GM12878 (cell line): ENCODE data around the gene DENND10. TPM values are rescaled to one million over a fixed set of nuclear protein-coding genes. Genes with fewer than 3 reads are reported as not detected.
A peak's percentile ranks its signal among the peaks of the same experiment; 100 is the strongest.

Experiments used
- ATAC-seq: fragments of 200-7000 bp; cut with Tn5 transposase; 3 replicates; pipeline ENCODE4 v1.9.1; 2020; ENCODE audit warnings: mild to moderate bottlenecking, moderate library complexity
- BruUV-seq: library from RNA; stranded (reverse); fragments of 400-500 nt; replicated peaks from 2 replicates; lab custom pipeline; 2021; lab: Mats Ljungman, UMichigan
- CTCF ChIA-PET: fragments of 300-600 bp; sonication (Branson Sonifier 250); formaldehyde crosslinking; extraction: SDS; loops from one replicate; lab custom pipeline; 2021; ENCODE audit warnings: inconsistent platforms; lab: Yijun Ruan, JAX
- POLR2A ChIA-PET: fragments of 350-600 bp; formaldehyde crosslinking; extraction: SDS; loops from one replicate; lab custom pipeline; 2021; ENCODE audit warnings: inconsistent platforms; lab: Charles Lee
- RAD21 ChIA-PET: fragments of 300-600 bp; sonication (Branson Sonifier 250); formaldehyde crosslinking; loops from one replicate; lab custom pipeline; 2023; ENCODE audit warnings: antibody characterized with exemption; ENCODE audit not compliant: unreplicated experiment; lab: Charles Lee
- SMC1A ChIA-PET: fragments of 300-600 bp; sonication (Branson Sonifier 250); formaldehyde crosslinking; loops from one replicate; lab custom pipeline; 2023; ENCODE audit not compliant: unreplicated experiment, uncharacterized antibody; lab: Charles Lee
- DNase-seq: peaks from one replicate; pipeline ENCODE4 v3.0.0-alpha.2; 2011; ENCODE audit warnings: low read depth, low spot score
- FAIRE-seq: peaks from 3 replicates; lab custom pipeline; 2011; peaks lifted over from hg19 to GRCh38; lab: Jason Lieb, UNC
- H2AFZ ChIP-seq: 2 replicates; pipeline ENCODE4 v1.6.0; 2011; ENCODE audit warnings: low read depth, low read length, control low read depth; ENCODE audit not compliant: control insufficient read depth
- H3K27ac ChIP-seq: 2 replicates; pipeline ENCODE4 v1.5.1; 2011; ENCODE audit warnings: control low read depth; ENCODE audit not compliant: control insufficient read depth, insufficient read depth
- H3K27me3 ChIP-seq, 2 experiments: replicated peaks in 1 of 2; 2 replicates each; pipeline versions ENCODE4 v1.6.0 to v1.6.1; 2011; ENCODE audit warnings: low read length in 1 of 2; ENCODE audit not compliant: control insufficient read depth in 2 of 2, insufficient read depth in 2 of 2
- H3K36me3 ChIP-seq, 2 experiments: 2 replicates each; pipeline ENCODE4 v1.5.1; 2011; ENCODE audit warnings: low read length in 1 of 2; ENCODE audit not compliant: control insufficient read depth in 2 of 2, insufficient read depth in 2 of 2
- H3K4me1 ChIP-seq: 2 replicates; pipeline ENCODE4 v1.6.1; 2011; ENCODE audit warnings: mild to moderate bottlenecking, low read length, moderate library complexity, mixed read lengths; ENCODE audit not compliant: control insufficient read depth, insufficient read depth
- H3K4me2 ChIP-seq: 2 replicates; pipeline ENCODE4 v1.6.0; 2011; ENCODE audit warnings: control low read depth; ENCODE audit not compliant: control insufficient read depth, insufficient read depth
- H3K4me3 ChIP-seq: fragments of 200-600 bp; sonication (generic); 2 replicates; pipeline ENCODE4 v1.5.1; 2016
- H3K79me2 ChIP-seq: 2 replicates; pipeline ENCODE4 v1.6.0; 2011; ENCODE audit warnings: low read length; ENCODE audit not compliant: control insufficient read depth, insufficient read depth
- H3K9ac ChIP-seq: 2 replicates; pipeline ENCODE4 v1.8.0; 2011; ENCODE audit warnings: low read length, control low read depth, mixed read lengths; ENCODE audit not compliant: control insufficient read depth, insufficient read depth
- H3K9me3 ChIP-seq: replicated peaks from 3 replicates; pipeline ENCODE4 v1.5.1; 2011; ENCODE audit warnings: mild to moderate bottlenecking, low read length; ENCODE audit not compliant: control insufficient read depth, insufficient read depth
- H4K20me1 ChIP-seq: 2 replicates; pipeline ENCODE4 v1.6.0; 2011; ENCODE audit not compliant: control insufficient read depth, insufficient read depth
- HSF1 ChIP-seq: fragments of 150-350 bp; IDR thresholded peaks from 2 replicates; pipeline ENCODE4 v1.6.1; 2014; ENCODE audit warnings: mild to moderate bottlenecking, low read depth, low read length
- JUND ChIP-seq: IDR thresholded peaks from 2 replicates; pipeline ENCODE4 v1.6.1; 2012; ENCODE audit warnings: low read depth, mild to moderate bottlenecking, low read length, improper control_type of control experiment, moderate library complexity
- RB1 ChIP-seq: fragments of 450-650 bp; formaldehyde crosslinking; IDR thresholded peaks from 2 replicates; pipeline ENCODE4 v1.6.1; 2017; ENCODE audit warnings: mild to moderate bottlenecking, borderline replicate concordance
- RBBP5 ChIP-seq: fragments of 200-600 bp; sonication (generic); conservative IDR thresholded peaks from 2 replicates; pipeline ENCODE4 v1.6.1; 2016
- SMAD5 ChIP-seq: IDR thresholded peaks from 2 replicates; pipeline ENCODE4 v1.6.1; 2016; ENCODE audit warnings: antibody characterized with exemption, low read depth
- WGBS: methylation state at CpG from one replicate; pipeline ENCODE4 v1.1.6; 2016; ENCODE audit warnings: low lambda C conversion rate; ENCODE audit not compliant: insufficient replicate concordance, insufficient coverage; ENCODE audit errors: missing lambda C conversion rate; 5-methylcytosine and 5-hydroxymethylcytosine counted together
- in situ Hi-C: fragments of 300-500 bp; cut with MboI; formaldehyde crosslinking; loops from 9 replicates; pipeline ENCODE4 v1.14.3; 2018; ENCODE audit warnings: mixed read lengths
- intact Hi-C: fragments of 100-400 bp; cut with micrococcal nuclease; formaldehyde crosslinking; loops from one replicate; pipeline ENCODE4 v1.14.2; 2022; ENCODE audit not compliant: unreplicated experiment
- polyA plus RNA-seq, 11 experiments: library from polyadenylated mRNA; depleted of rRNA in 4 of 11; unstranded in 6 of 11; stranded (reverse) in 5 of 11; fragments of >200 nt; fragmentation: Nextera tagmentation in 4 of 11; fragmentation: Illumina TruSeq in 1 of 11; extraction: Ambion mirVana in 4 of 11; extraction: Trizol in 1 of 11; gene quantifications; 1 replicate in 1 of 11; 2 replicates in 10 of 11; pipeline versions ENCODE4 v1.2.1 to v1.2.3, GENCODE V29; 2011 to 2016; ENCODE audit warnings: inconsistent platforms in 2 of 11, missing spikeins in 2 of 11, low read depth in 1 of 11
- total RNA-seq, 4 experiments: library from RNA; depleted of rRNA in 3 of 4; stranded (reverse); fragments of >200 nt in 3 of 4; fragmentation: Illumina TruSeq in 1 of 4; extraction: Trizol in 1 of 4; gene quantifications; 2 replicates each; pipeline versions ENCODE4 v1.2.1 to v1.2.3, GENCODE V29; 2013 to 2021
- TF ChIP-seq, protein P1 (sequence below): fragments of 450-650 bp; IDR thresholded peaks from 2 replicates; pipeline ENCODE4 v1.6.1; 2017; ENCODE audit warnings: low read depth, mild to moderate bottlenecking, moderate library complexity
- TF ChIP-seq, protein P2 (sequence below): IDR thresholded peaks from 2 replicates; pipeline ENCODE4 v1.6.1; 2012; ENCODE audit warnings: improper control_type of control experiment, low read depth, low read length; ENCODE audit not compliant: insufficient replicate concordance

DENND10 gene
- total and polyA plus RNA-seq, 10 of the 15 experiments (the other 5 are each of a cell fraction or from before 2014, with no cell fraction given) = 21.5 to 39.8 (median 26.2) TPM

DNA sequence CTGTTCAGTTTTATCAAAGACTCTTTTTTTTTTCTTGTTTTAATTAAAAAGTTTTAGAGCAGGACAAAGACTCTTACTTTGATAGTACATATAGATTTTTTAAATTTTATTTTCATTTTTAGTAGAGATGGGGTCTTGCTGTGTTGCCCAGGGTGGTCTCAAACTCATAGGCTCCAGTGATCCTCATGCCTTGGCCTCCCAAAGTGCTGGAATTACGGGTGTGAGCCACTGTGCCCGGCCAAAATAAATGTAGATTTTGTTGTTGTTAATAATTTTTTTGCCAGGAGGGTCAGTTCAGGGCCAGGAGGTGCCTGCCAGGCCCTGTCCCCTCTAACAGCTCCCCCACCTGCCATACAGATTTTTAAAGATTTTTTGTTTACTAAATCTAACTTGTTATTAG is 17.0 kb downstream of the DENND10 start:
- SMC1A ChIA-PET = interaction anchor here (0.7 to 2.1 kb wide), 8 partner anchors 11 to 422 kb away, joined by 3 to 8 read pairs (median 4); partner anchors contain the start of gene EIF3A
- POLR2A ChIA-PET = interaction anchor here (0.6 to 1.9 kb wide), 2 partner anchors 19 to 431 kb away, joined by 3 to 12 read pairs; no protein-coding TSS in a partner anchor
- DNase-seq (no peak), FAIRE-seq (no peak), ATAC-seq (no peak)
- peak overlapping the region; percentile 43 for H3K27ac ChIP-seq
- BruUV-seq = no TSS peak
- no peaks in the 10 kb centered on the region for H4K20me1 ChIP-seq
- H3K9ac ChIP-seq = no peak overlapping the region
- 100% methylated on average over 2 of the region's 2 CpGs for WGBS
- no peaks in the 10 kb centered on the region for H3K27me3 ChIP-seq
- H3K4me2 ChIP-seq = peak overlapping the region; percentile 80
- no peaks in the 10 kb centered on the region for H3K79me2 ChIP-seq
- no peaks in the 10 kb centered on the region; a peak in 1 of 4 replicates for H3K36me3 ChIP-seq
- no peak overlapping the region for H2AFZ ChIP-seq
- H3K4me1 ChIP-seq = peaks cover 16% of the 10 kb centered on the region
- CTCF ChIA-PET = interaction anchor here (1.0 to 1.5 kb wide), 5 partner anchors 17 to 82 kb away, joined by 3 to 5 read pairs (median 3); partner anchors contain the start of gene DENND10
- H3K4me3 ChIP-seq = no peak overlapping the region
- intact Hi-C loops (loop anchor here (5.0 kb wide), 1 partner anchor 44 kb away; no protein-coding TSS in a partner anchor), in situ Hi-C loops (no loop called here)
- RAD21 ChIA-PET = interaction anchor here (0.6 to 3.1 kb wide), 7 partner anchors 10 to 39 kb away, joined by 3 to 13 read pairs (median 4); partner anchors contain the start of gene DENND10
- no peaks in the 10 kb centered on the region for H3K9me3 ChIP-seq
- TF ChIP-seq HSF1 = no peak
- no peak for TF ChIP-seq RB1
- TF ChIP-seq, protein P1, sequence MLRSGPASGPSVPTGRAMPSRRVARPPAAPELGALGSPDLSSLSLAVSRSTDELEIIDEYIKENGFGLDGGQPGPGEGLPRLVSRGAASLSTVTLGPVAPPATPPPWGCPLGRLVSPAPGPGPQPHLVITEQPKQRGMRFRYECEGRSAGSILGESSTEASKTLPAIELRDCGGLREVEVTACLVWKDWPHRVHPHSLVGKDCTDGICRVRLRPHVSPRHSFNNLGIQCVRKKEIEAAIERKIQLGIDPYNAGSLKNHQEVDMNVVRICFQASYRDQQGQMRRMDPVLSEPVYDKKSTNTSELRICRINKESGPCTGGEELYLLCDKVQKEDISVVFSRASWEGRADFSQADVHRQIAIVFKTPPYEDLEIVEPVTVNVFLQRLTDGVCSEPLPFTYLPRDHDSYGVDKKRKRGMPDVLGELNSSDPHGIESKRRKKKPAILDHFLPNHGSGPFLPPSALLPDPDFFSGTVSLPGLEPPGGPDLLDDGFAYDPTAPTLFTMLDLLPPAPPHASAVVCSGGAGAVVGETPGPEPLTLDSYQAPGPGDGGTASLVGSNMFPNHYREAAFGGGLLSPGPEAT = no peak
- 0 out of 2 replicates have a peak, but pooled peaks have one; percentile 10 for TF ChIP-seq RBBP5
- TF ChIP-seq JUND = no peak
- TF ChIP-seq SMAD5 = no peak
- TF ChIP-seq, protein P2, sequence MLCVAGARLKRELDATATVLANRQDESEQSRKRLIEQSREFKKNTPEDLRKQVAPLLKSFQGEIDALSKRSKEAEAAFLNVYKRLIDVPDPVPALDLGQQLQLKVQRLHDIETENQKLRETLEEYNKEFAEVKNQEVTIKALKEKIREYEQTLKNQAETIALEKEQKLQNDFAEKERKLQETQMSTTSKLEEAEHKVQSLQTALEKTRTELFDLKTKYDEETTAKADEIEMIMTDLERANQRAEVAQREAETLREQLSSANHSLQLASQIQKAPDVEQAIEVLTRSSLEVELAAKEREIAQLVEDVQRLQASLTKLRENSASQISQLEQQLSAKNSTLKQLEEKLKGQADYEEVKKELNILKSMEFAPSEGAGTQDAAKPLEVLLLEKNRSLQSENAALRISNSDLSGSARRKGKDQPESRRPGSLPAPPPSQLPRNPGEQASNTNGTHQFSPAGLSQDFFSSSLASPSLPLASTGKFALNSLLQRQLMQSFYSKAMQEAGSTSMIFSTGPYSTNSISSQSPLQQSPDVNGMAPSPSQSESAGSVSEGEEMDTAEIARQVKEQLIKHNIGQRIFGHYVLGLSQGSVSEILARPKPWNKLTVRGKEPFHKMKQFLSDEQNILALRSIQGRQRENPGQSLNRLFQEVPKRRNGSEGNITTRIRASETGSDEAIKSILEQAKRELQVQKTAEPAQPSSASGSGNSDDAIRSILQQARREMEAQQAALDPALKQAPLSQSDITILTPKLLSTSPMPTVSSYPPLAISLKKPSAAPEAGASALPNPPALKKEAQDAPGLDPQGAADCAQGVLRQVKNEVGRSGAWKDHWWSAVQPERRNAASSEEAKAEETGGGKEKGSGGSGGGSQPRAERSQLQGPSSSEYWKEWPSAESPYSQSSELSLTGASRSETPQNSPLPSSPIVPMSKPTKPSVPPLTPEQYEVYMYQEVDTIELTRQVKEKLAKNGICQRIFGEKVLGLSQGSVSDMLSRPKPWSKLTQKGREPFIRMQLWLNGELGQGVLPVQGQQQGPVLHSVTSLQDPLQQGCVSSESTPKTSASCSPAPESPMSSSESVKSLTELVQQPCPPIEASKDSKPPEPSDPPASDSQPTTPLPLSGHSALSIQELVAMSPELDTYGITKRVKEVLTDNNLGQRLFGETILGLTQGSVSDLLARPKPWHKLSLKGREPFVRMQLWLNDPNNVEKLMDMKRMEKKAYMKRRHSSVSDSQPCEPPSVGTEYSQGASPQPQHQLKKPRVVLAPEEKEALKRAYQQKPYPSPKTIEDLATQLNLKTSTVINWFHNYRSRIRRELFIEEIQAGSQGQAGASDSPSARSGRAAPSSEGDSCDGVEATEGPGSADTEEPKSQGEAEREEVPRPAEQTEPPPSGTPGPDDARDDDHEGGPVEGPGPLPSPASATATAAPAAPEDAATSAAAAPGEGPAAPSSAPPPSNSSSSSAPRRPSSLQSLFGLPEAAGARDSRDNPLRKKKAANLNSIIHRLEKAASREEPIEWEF = no peak
